Natural killer cell (primary cell): Measurements from ENCODE around the gene ZFYVE9. TPM values are rescaled to one million over a fixed set of nuclear protein-coding genes. Genes with fewer than 3 reads are reported as not detected.

Experiments
- ATAC-seq, 3 donors: fragments of 150-1000 bp in 2 of 3; fragments of 200-7000 bp in 1 of 3; cut with Tn5 transposase; 1 replicate in 1 of 3; 2 replicates in 2 of 3; pipeline ENCODE4 v1.10.0; 2021; ENCODE audit warnings: mild to moderate bottlenecking in 2 of 3, moderate library complexity in 2 of 3
- DNase-seq, 2 donors: peaks; one replicate each; pipeline versions ENCODE4 v3.0.0 to v3.0.0-alpha.2; 2013 to 2021; ENCODE audit warnings: mixed read lengths in 1 of 2
- H3K27ac ChIP-seq: one replicate; pipeline ENCODE4 v1.5.1; 2013; ENCODE audit warnings: mild to moderate bottlenecking, low read length
- H3K27me3 ChIP-seq: one replicate; pipeline ENCODE4 v1.6.1; 2013; ENCODE audit warnings: low read length; ENCODE audit not compliant: control insufficient read depth, insufficient read depth
- H3K36me3 ChIP-seq: one replicate; pipeline ENCODE4 v1.6.1; 2013; ENCODE audit warnings: low read length; ENCODE audit not compliant: control insufficient read depth, insufficient read depth
- H3K4me1 ChIP-seq: one replicate; pipeline ENCODE4 v1.6.1; 2013; ENCODE audit warnings: low read length; ENCODE audit not compliant: control insufficient read depth, insufficient read depth
- H3K4me3 ChIP-seq: one replicate; pipeline ENCODE4 v1.5.1; 2013; ENCODE audit warnings: low read length
- H3K9me3 ChIP-seq: one replicate; pipeline ENCODE4 v1.6.1; 2013; ENCODE audit warnings: low read length; ENCODE audit not compliant: control insufficient read depth, insufficient read depth
- H3K27ac Mint-ChIP-seq, 2 donors: one replicate each; pipeline ENCODE4 v1.8.0; 2022; ENCODE audit warnings: mild to moderate bottlenecking in 2 of 2, mixed read lengths in 2 of 2, moderate library complexity in 1 of 2
- H3K27me3 Mint-ChIP-seq, 2 donors: one replicate each; pipeline ENCODE4 v1.8.0; 2022; ENCODE audit warnings: low read depth in 2 of 2, mixed read lengths in 2 of 2
- H3K36me3 Mint-ChIP-seq: one replicate; pipeline ENCODE4 v1.8.0; 2022; ENCODE audit warnings: mixed read lengths
- H3K4me1 Mint-ChIP-seq, 2 donors: one replicate each; pipeline ENCODE4 v1.8.0; 2022; ENCODE audit warnings: mixed read lengths in 2 of 2
- H3K4me3 Mint-ChIP-seq: one replicate; pipeline ENCODE4 v1.8.0; 2022; ENCODE audit warnings: mild to moderate bottlenecking, moderate library complexity, mixed read lengths
- H3K9me3 Mint-ChIP-seq, 2 donors: one replicate each; pipeline ENCODE4 v1.8.0; 2022; ENCODE audit warnings: mixed read lengths in 2 of 2
- WGBS: methylation state at CpG from one replicate; pipeline ENCODE4 v1.1.7; 2013; ENCODE audit warnings: missing lambda C conversion rate; ENCODE audit not compliant: insufficient coverage; 5-methylcytosine and 5-hydroxymethylcytosine counted together
- intact Hi-C: fragments of 100-400 bp; cut with micrococcal nuclease; formaldehyde crosslinking; loops from one replicate; pipeline ENCODE4 v1.14.2; 2022
- total RNA-seq, 4 donors: library from RNA; stranded (reverse); fragments of 120-200 nt in 1 of 4; gene quantifications; one replicate each; pipeline versions ENCODE4 v1.2.3 to v1.2.4, GENCODE V29; 2013 to 2022
- TF ChIP-seq, protein P1 (sequence below): fragments of 200-600 bp; IDR thresholded peaks from one replicate; pipeline ENCODE4 v1.8.0; 2022; ENCODE audit warnings: antibody characterized with exemption

ZFYVE9 gene
- total RNA-seq, 3 donors from 2014 or later (not counting 1 experiment from before 2014, with no cell fraction given), result 1.1 to 2.3 (median 1.8) TPM

DNA sequence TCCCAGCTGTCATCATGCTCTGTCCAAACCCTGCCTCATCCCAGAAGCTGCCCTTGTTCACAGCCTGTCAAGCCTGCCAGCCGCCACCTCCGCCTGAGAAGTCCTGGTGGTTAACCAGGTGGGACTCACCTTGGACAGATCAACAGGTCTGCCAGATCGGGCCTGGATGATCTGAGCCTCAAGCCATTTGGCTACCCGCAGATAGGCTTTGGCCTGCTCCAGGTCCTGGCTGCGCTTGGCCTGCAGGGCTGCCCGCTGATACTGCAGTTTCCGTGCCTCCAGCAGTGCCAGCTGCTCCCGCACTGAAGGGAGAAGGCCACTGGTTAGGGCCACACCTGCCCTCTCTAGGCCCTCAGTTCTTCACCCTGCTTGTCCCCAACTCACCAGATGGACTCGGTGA, 215.5 kb downstream of the ZFYVE9 start:
- ATAC-seq (no peak), DNase-seq (no peak)
- Mint-ChIP-seq H3K27me3 (no peaks in the 10 kb centered on the region), H3K4me3 (no peak overlapping the region), H3K27ac (peak overlapping the region; percentile 44 to 59), H3K4me1 (peaks cover 0 to 12% of the 10 kb centered on the region in 2 donors), H3K36me3 (peaks cover 24% of the 10 kb centered on the region), H3K9me3 (no peaks in the 10 kb centered on the region)
- peaks cover 100% of the 10 kb centered on the region for H3K36me3 ChIP-seq
- intact Hi-C loops, result no loop called here
- WGBS, result 98% methylated on average over 9 of the region's 9 CpGs
- no peak overlapping the region for H3K27ac ChIP-seq
- H3K4me1 ChIP-seq, result no peaks in the 10 kb centered on the region
- no peaks in the 10 kb centered on the region for H3K27me3 ChIP-seq
- no peaks in the 10 kb centered on the region for H3K9me3 ChIP-seq
- TF ChIP-seq, protein P1, sequence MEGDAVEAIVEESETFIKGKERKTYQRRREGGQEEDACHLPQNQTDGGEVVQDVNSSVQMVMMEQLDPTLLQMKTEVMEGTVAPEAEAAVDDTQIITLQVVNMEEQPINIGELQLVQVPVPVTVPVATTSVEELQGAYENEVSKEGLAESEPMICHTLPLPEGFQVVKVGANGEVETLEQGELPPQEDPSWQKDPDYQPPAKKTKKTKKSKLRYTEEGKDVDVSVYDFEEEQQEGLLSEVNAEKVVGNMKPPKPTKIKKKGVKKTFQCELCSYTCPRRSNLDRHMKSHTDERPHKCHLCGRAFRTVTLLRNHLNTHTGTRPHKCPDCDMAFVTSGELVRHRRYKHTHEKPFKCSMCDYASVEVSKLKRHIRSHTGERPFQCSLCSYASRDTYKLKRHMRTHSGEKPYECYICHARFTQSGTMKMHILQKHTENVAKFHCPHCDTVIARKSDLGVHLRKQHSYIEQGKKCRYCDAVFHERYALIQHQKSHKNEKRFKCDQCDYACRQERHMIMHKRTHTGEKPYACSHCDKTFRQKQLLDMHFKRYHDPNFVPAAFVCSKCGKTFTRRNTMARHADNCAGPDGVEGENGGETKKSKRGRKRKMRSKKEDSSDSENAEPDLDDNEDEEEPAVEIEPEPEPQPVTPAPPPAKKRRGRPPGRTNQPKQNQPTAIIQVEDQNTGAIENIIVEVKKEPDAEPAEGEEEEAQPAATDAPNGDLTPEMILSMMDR, result no peak
- H3K4me3 ChIP-seq, result no peak overlapping the region

DNA sequence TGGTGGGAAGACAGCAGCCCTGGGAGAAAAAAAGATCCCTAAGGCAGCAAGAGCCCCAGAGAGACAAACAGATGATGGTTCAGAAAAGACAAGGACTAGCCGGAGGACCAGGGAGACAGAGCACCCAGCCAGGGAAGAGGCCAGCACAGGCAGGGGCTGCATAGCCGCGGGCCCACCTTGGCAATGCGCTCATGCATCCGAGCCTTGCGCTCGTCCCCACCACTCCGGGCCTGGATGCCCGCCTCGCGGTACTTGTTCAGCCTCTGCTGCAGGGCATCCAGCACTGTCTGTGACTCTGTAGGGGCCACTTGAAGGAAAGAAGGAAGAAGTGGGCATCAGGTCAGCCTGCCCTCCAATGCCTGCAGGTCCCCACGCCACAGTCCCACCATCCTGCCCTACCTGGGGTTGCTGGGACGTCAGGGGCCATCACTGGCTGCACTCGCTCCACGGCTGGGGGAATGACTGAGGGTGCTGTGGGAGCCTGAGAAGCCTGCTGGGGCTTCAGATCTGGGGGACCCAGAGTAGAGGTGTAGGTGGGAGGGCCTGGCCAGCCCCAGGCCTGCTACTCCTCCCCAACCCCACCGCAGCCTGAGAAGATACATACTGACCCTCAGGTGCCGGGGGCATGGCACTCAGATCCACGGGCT, 217.1 kb downstream of the ZFYVE9 start:
- Mint-ChIP-seq H3K27ac (peak overlapping the region in 1 of 2 donors; percentile 45), H3K4me3 (no peak overlapping the region), H3K27me3 (no peaks in the 10 kb centered on the region), H3K9me3 (no peaks in the 10 kb centered on the region), H3K36me3 (peaks cover 24% of the 10 kb centered on the region), H3K4me1 (peaks cover 0 to 19% of the 10 kb centered on the region in 2 donors)
- Histone ChIP-seq H3K4me3 (no peak overlapping the region), H3K27ac (no peak overlapping the region), H3K9me3 (no peaks in the 10 kb centered on the region), H3K4me1 (peaks cover under 1% of the 10 kb centered on the region), H3K36me3 (peaks cover 91% of the 10 kb centered on the region), H3K27me3 (no peaks in the 10 kb centered on the region)
- DNase-seq, result no peak
- WGBS, result 97% methylated on average over 18 of the region's 18 CpGs
- no peak for ATAC-seq
- TF ChIP-seq, protein P1, result no peak
- intact Hi-C loops, result no loop called here

DNA sequence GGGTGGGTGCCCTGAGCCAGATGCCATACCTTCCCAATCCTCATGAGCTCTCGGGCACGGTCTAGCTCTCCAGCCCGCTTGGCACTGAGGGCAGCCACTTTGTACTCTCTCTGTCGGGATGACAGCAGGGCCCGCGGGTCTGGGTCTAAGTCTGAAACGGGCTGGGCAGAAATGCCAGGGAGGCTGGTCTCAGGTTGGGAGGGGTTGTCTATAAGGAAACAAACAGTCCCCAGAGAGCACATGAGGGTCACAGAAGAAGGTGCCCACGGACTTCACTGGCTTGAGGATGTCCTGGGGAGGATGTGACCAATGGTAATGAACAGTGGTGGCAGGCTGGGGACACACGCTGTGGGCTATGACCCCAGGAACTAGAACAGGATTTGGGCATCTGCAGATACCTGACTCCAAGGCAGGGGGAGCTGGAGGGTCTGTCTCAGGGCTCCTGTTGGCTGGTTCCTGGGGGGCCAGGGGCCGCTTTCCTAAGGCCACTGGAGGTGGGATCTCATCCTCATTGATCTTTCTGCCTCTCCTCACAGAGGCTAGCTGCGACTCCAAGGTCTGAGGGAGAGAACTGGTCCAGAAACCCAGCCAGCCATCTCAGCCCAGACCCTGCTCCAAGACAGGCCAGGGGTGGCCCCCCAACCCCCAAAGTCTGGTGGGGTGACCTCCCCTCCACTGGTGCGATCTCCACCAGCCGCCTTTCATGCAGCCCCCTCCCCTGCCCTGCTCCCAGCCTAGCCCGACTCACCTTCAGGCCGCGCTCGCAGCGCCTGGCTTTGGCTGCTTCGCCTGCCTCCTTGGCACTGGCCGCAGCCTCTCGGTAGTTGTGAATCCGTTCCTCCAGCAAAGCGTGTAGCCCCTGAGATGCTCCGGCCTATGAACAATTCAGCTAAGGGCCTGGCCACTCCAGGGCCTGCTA, 218.0 kb downstream of the ZFYVE9 start:
- Mint-ChIP-seq H3K9me3 (no peaks in the 10 kb centered on the region), H3K27ac (peak overlapping the region in 1 of 2 donors; percentile 45), H3K27me3 (no peaks in the 10 kb centered on the region), H3K4me1 (peaks cover under 1 to 27% of the 10 kb centered on the region in 2 donors), H3K36me3 (peaks cover 20% of the 10 kb centered on the region), H3K4me3 (no peak overlapping the region)
- DNase-seq (no peak), ATAC-seq (no peak)
- Histone ChIP-seq H3K27me3 (no peaks in the 10 kb centered on the region), H3K4me3 (no peak overlapping the region), H3K4me1 (peaks cover 10% of the 10 kb centered on the region), H3K9me3 (no peaks in the 10 kb centered on the region), H3K27ac (no peak overlapping the region), H3K36me3 (peaks cover 83% of the 10 kb centered on the region)
- TF ChIP-seq, protein P1, result no peak
- intact Hi-C loops, result no loop called here
- 97% methylated on average over 24 of the region's 24 CpGs for WGBS
